OCI-LY7 (cell line): ENCODE data around the gene CTXN3. TPM values are rescaled to one million over a fixed set of nuclear protein-coding genes. Genes with fewer than 3 reads are reported as not detected.

ENCODE experiments used
- BruUV-seq: library from RNA; stranded (reverse); fragments of 400-500 nt; replicated peaks from 2 replicates; lab custom pipeline; 2021; lab: Mats Ljungman, UMichigan
- CTCF ChIA-PET: fragments of 300-600 bp; sonication (Branson Sonifier 250); formaldehyde crosslinking; loops from one replicate; lab custom pipeline; 2022; ENCODE audit warnings: antibody characterized with exemption; ENCODE audit not compliant: unreplicated experiment; lab: Charles Lee
- POLR2A ChIA-PET: fragments of 300-600 bp; sonication (Branson Sonifier 250); formaldehyde crosslinking; loops from one replicate; lab custom pipeline; 2022; ENCODE audit warnings: antibody characterized with exemption; lab: Charles Lee
- DNase-seq: peaks from one replicate; pipeline ENCODE4 v3.0.0-alpha.2; 2015; ENCODE audit warnings: low spot score
- H2AFZ ChIP-seq: fragments of 200-600 bp; sonication (generic), shearing (Covaris generic); 2 replicates; pipeline ENCODE4 v1.6.1; 2014; ENCODE audit warnings: mild to moderate bottlenecking, antibody characterized with exemption, low read length, moderate library complexity
- H3K27ac ChIP-seq: fragments of 200-600 bp; sonication (generic); 2 replicates; pipeline ENCODE4 v1.5.1; 2014; ENCODE audit warnings: mixed run types, low read depth, mild to moderate bottlenecking, moderate library complexity, low read length, inconsistent platforms; ENCODE audit not compliant: poor library complexity, severe bottlenecking
- H3K36me3 ChIP-seq: fragments of 200-600 bp; sonication (generic); 2 replicates; pipeline ENCODE4 v1.6.1; 2014; ENCODE audit warnings: mild to moderate bottlenecking, antibody characterized with exemption, low read length, moderate library complexity, mixed read lengths; ENCODE audit not compliant: insufficient read depth
- H3K4me1 ChIP-seq: fragments of 200-600 bp; sonication (generic); 2 replicates; pipeline ENCODE4 v1.5.1; 2014; ENCODE audit warnings: mild to moderate bottlenecking, low read length; ENCODE audit not compliant: insufficient read depth, poor library complexity, severe bottlenecking
- H3K4me2 ChIP-seq: fragments of 200-600 bp; sonication (generic); 2 replicates; pipeline ENCODE4 v1.6.1; 2014; ENCODE audit warnings: mild to moderate bottlenecking, low read length
- H3K4me3 ChIP-seq: fragments of 200-600 bp; sonication (generic); 2 replicates; pipeline ENCODE4 v1.5.1; 2014; ENCODE audit warnings: mild to moderate bottlenecking, low read depth, low read length; ENCODE audit not compliant: poor library complexity, severe bottlenecking
- H3K79me2 ChIP-seq: fragments of 200-600 bp; sonication (generic); 2 replicates; pipeline ENCODE4 v1.6.1; 2016; ENCODE audit warnings: low read depth, mild to moderate bottlenecking, low read length, moderate library complexity, mixed read lengths; ENCODE audit not compliant: insufficient read depth
- H3K9me2 ChIP-seq: fragments of 200-600 bp; sonication (generic); 2 replicates; pipeline ENCODE4 v1.6.1; 2016; ENCODE audit warnings: mild to moderate bottlenecking, low read length, mixed read lengths; ENCODE audit not compliant: insufficient read depth
- H3K9me3 ChIP-seq: fragments of 200-600 bp; sonication (generic); 2 replicates; pipeline ENCODE4 v1.6.1; 2014; ENCODE audit warnings: mild to moderate bottlenecking, mixed run types, low read length, mixed read lengths
- H4K20me1 ChIP-seq: fragments of 200-600 bp; sonication (generic); 2 replicates; pipeline ENCODE4 v1.6.1; 2014; ENCODE audit warnings: mild to moderate bottlenecking, antibody characterized with exemption, low read length, moderate library complexity, mixed read lengths; ENCODE audit not compliant: insufficient read depth
- EZH2phosphoT487 ChIP-seq: fragments of 200-600 bp; sonication (generic); IDR thresholded peaks from 2 replicates; pipeline ENCODE4 v1.6.1; 2018; ENCODE audit warnings: low read depth, borderline replicate concordance, mild to moderate bottlenecking, mixed run types, antibody characterized with exemption, low read length, moderate library complexity, mixed read lengths
- intact Hi-C: fragments of 100-400 bp; cut with micrococcal nuclease; formaldehyde crosslinking; loops from one replicate; pipeline ENCODE4 v1.10.0; 2022; ENCODE audit not compliant: unreplicated experiment
- total RNA-seq, 2 experiments: library from RNA; depleted of rRNA in 1 of 2; stranded (reverse); fragments of >200 nt in 1 of 2; shearing (Covaris generic) in 1 of 2; gene quantifications; 2 replicates each; pipeline ENCODE4 v1.2.3, GENCODE V29; 2014 to 2022
- TF ChIP-seq, protein P1 (sequence below): fragments of 200-600 bp; sonication (generic); conservative IDR thresholded peaks from 2 replicates; pipeline ENCODE4 v1.5.1; 2014; ENCODE audit warnings: mild to moderate bottlenecking, antibody characterized with exemption, low read length, moderate library complexity, mixed read lengths

The CTXN3 gene
- total RNA-seq, 2 experiments from 2014 or later = not detected

DNA sequence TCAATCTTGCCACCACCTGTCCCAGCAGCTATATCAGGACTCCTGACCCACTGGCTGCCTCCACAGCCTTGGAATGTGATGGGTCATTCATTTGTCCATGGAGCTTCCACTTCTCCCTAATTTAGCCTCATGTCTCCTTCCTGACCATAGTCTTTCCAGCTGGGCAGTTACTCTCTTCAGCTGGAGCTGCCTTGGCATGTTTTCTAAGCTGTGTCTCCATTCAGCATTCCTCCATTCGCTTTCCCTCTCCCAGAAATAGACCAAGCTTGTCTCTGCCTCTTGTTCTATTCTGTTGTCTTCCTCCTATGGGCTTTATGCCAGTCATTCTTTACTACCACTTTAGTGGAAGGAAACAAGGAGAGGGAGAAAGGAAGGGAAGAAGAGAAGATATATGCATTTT lies 5.3 kb upstream of the CTXN3 start:
- Histone ChIP-seq H3K4me2 (no peak overlapping the region), H4K20me1 (no peaks in the 10 kb centered on the region), H3K4me3 (no peak overlapping the region), H2AFZ (no peak overlapping the region), H3K79me2 (no peaks in the 10 kb centered on the region), H3K27ac (no peak overlapping the region), H3K9me2 (no peaks in the 10 kb centered on the region), H3K36me3 (no peaks in the 10 kb centered on the region), H3K9me3 (no peaks in the 10 kb centered on the region), H3K4me1 (no peaks in the 10 kb centered on the region)
- TF ChIP-seq, protein P1, sequence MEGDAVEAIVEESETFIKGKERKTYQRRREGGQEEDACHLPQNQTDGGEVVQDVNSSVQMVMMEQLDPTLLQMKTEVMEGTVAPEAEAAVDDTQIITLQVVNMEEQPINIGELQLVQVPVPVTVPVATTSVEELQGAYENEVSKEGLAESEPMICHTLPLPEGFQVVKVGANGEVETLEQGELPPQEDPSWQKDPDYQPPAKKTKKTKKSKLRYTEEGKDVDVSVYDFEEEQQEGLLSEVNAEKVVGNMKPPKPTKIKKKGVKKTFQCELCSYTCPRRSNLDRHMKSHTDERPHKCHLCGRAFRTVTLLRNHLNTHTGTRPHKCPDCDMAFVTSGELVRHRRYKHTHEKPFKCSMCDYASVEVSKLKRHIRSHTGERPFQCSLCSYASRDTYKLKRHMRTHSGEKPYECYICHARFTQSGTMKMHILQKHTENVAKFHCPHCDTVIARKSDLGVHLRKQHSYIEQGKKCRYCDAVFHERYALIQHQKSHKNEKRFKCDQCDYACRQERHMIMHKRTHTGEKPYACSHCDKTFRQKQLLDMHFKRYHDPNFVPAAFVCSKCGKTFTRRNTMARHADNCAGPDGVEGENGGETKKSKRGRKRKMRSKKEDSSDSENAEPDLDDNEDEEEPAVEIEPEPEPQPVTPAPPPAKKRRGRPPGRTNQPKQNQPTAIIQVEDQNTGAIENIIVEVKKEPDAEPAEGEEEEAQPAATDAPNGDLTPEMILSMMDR = no peak
- no peak for TF ChIP-seq EZH2phosphoT487
- intact Hi-C loops = no loop called here
- POLR2A ChIA-PET = interaction anchor here (0.6 to 1.4 kb wide), 2 partner anchors 9 to 406 kb away, joined by 3 to 5 read pairs; no protein-coding TSS in a partner anchor
- CTCF ChIA-PET = no interaction called here
- BruUV-seq = no TSS peak
- DNase-seq = no peak

DNA sequence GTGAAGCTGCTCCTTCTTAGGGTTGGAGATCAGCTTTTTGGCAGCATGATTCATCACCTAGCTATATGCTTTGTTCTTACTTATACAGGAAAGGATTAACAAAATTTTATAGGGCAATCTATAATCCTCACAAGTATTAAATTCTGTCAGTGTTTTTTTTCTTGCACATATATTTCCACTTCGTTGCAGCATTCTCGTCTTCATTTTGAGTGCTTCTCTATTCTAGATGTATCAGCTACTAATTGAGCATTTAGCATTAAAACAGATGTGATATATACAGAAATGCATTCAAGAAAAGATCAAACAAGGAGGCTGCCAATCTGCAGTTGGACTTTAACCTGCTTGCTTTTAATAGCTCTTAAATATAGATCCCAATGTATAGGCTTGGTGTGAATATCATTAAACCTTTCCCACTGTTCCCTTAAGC lies 3.6 kb upstream of the CTXN3 start:
- H3K4me1 ChIP-seq = no peaks in the 10 kb centered on the region
- DNase-seq = no peak
- no peak overlapping the region for H3K4me3 ChIP-seq
- no peaks in the 10 kb centered on the region for H3K9me3 ChIP-seq
- intact Hi-C loops = no loop called here
- ChIA-PET CTCF (no interaction called here), POLR2A (interaction anchor here (0.5 to 1.4 kb wide), 3 partner anchors 11 to 74 kb away, joined by 3 read pairs; no protein-coding TSS in a partner anchor)
- no peaks in the 10 kb centered on the region for H3K9me2 ChIP-seq
- no peaks in the 10 kb centered on the region for H4K20me1 ChIP-seq
- H3K36me3 ChIP-seq = no peaks in the 10 kb centered on the region
- H3K27ac ChIP-seq = no peak overlapping the region
- H3K79me2 ChIP-seq = no peaks in the 10 kb centered on the region
- no TSS peak for BruUV-seq
- TF ChIP-seq, protein P1 = no peak
- no peak for TF ChIP-seq EZH2phosphoT487
- no peak overlapping the region for H2AFZ ChIP-seq
- no peak overlapping the region for H3K4me2 ChIP-seq

DNA sequence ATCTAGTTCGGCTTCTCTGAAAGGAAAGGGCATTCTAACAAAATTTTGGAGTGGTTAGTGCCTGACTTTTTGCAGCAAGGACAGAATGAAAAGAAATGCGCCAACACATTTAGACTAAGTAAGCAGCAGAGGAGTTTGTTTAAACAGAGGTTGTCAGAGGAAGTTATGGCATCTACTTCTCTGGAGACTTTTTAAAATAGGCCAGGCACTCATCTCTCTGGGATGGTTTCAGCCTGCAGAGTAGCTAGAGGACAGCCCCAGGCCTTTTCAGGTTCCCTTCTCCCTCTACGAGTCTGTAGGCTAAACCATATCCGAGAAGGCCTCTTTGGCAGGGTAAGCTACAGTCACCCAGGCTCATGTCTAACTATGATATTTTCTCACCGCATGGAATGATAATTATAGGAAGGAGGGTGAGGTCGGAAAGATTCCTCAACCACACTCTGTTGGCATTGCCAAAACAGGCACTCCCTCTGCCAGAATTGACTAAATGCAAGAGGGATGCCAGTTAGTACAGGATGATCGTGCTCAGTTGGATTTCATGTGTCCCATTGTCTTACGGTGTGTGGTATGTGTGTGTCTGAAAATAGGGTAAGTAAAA lies 1.4 kb upstream of the CTXN3 start:
- CTCF ChIA-PET = no interaction called here
- no peaks in the 10 kb centered on the region for H3K9me3 ChIP-seq
- no peaks in the 10 kb centered on the region for H3K9me2 ChIP-seq

More for the DNA sequence above, 1.4 kb upstream of the CTXN3 start:
- no peak overlapping the region for H3K4me3 ChIP-seq
- no peak overlapping the region for H3K27ac ChIP-seq
- intact Hi-C loops = no loop called here
- POLR2A ChIA-PET = interaction anchor here (0.6 to 1.1 kb wide), 2 partner anchors 9 to 767 kb away, joined by 3 read pairs; no protein-coding TSS in a partner anchor
- H3K79me2 ChIP-seq = no peaks in the 10 kb centered on the region
- TF ChIP-seq EZH2phosphoT487 = no peak
- TF ChIP-seq, protein P1 = no peak
- BruUV-seq = no TSS peak
- DNase-seq = no peak
- no peak overlapping the region for H2AFZ ChIP-seq
- H3K4me2 ChIP-seq = no peak overlapping the region
- H3K36me3 ChIP-seq = no peaks in the 10 kb centered on the region
- no peaks in the 10 kb centered on the region for H3K4me1 ChIP-seq
- no peaks in the 10 kb centered on the region for H4K20me1 ChIP-seq
